ENCODE results near the gene OR51G1.

DNA sequence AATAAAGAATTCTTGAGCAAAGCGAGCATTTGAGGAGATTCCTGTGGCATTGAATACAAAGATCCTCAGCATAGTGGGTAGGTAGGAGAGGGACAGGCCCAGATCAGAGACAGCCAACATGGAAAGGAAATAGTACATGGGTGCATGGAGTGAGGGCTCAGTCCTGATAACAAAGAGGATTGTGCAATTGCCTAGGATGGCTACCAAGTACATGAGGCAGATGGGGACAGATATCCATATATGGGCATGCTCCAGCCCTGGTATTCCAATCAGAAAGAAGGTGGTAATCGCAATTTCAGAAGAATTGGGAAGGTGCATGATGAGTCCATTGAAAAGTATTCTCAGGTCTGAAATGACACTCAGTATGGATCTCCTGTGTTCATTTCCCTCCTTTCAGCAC lies 33.9 kb downstream of the OR51G1 start:
- TF ChIP-seq, protein P1, sequence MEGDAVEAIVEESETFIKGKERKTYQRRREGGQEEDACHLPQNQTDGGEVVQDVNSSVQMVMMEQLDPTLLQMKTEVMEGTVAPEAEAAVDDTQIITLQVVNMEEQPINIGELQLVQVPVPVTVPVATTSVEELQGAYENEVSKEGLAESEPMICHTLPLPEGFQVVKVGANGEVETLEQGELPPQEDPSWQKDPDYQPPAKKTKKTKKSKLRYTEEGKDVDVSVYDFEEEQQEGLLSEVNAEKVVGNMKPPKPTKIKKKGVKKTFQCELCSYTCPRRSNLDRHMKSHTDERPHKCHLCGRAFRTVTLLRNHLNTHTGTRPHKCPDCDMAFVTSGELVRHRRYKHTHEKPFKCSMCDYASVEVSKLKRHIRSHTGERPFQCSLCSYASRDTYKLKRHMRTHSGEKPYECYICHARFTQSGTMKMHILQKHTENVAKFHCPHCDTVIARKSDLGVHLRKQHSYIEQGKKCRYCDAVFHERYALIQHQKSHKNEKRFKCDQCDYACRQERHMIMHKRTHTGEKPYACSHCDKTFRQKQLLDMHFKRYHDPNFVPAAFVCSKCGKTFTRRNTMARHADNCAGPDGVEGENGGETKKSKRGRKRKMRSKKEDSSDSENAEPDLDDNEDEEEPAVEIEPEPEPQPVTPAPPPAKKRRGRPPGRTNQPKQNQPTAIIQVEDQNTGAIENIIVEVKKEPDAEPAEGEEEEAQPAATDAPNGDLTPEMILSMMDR (IDR thresholded peaks at IDR 0.05), result no peak
- TF ChIP-seq, protein P2, sequence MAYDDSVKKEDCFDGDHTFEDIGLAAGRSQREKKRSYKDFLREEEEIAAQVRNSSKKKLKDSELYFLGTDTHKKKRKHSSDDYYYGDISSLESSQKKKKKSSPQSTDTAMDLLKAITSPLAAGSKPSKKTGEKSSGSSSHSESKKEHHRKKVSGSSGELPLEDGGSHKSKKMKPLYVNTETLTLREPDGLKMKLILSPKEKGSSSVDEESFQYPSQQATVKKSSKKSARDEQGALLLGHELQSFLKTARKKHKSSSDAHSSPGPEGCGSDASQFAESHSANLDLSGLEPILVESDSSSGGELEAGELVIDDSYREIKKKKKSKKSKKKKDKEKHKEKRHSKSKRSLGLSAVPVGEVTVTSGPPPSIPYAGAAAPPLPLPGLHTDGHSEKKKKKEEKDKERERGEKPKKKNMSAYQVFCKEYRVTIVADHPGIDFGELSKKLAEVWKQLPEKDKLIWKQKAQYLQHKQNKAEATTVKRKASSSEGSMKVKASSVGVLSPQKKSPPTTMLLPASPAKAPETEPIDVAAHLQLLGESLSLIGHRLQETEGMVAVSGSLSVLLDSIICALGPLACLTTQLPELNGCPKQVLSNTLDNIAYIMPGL (CRISPR knock-in tag; IDR thresholded peaks at IDR 0.05; ENCODE audit: borderline replicate concordance), result no peak
- TF ChIP-seq RCOR1 (IDR thresholded peaks at IDR 0.05; ENCODE audit: low read depth, low read length) (no peak), POLR2A (IDR thresholded peaks at IDR 0.05; ENCODE audit: low read length) (no peak)

All from A549 (cell line).